GM12801 (cell line): ENCODE results near the gene NDUFS6.

ENCODE experiments used
- TF ChIP-seq, protein P1 (sequence below): IDR thresholded peaks from one replicate; pipeline ENCODE4 v1.5.1; 2011; ENCODE audit warnings: control low read depth; ENCODE audit not compliant: insufficient read length; ENCODE audit errors: extremely low read depth

The NDUFS6 gene

DNA sequence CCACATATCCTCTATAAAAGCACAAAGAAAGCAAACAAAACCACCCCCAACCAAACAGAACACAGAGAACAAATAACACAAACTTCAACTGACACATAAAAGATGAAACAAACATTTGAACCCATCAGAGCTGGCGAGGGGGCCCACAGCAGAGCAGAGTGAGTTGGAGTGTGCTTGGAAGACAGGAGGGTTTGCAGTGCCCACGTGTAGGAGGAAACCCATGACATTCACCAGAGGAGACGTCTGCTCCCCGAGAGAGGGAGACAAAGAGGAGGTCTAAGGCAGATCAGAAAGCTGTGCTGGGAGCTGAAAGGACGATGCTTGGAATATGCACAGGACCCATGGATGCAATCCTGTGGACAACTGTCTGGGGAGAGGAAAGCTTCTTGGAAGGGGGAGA is 28.6 kb upstream of the NDUFS6 start:
- TF ChIP-seq, protein P1, sequence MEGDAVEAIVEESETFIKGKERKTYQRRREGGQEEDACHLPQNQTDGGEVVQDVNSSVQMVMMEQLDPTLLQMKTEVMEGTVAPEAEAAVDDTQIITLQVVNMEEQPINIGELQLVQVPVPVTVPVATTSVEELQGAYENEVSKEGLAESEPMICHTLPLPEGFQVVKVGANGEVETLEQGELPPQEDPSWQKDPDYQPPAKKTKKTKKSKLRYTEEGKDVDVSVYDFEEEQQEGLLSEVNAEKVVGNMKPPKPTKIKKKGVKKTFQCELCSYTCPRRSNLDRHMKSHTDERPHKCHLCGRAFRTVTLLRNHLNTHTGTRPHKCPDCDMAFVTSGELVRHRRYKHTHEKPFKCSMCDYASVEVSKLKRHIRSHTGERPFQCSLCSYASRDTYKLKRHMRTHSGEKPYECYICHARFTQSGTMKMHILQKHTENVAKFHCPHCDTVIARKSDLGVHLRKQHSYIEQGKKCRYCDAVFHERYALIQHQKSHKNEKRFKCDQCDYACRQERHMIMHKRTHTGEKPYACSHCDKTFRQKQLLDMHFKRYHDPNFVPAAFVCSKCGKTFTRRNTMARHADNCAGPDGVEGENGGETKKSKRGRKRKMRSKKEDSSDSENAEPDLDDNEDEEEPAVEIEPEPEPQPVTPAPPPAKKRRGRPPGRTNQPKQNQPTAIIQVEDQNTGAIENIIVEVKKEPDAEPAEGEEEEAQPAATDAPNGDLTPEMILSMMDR: no peak

GRCh38 chr5:1776831-1777230 is 24.4 kb upstream of the NDUFS6 start:
- TF ChIP-seq, protein P1: no peak

- TF ChIP-seq, protein P1: no peak
Observed at GRCh38 chr5:1777281-1778137, 23.7 kb upstream of the NDUFS6 start.

GRCh38 chr5:1778138-1779020 is 22.8 kb upstream of the NDUFS6 start:
- TF ChIP-seq, protein P1: no peak

GRCh38 chr5:1779021-1779680 is 22.1 kb upstream of the NDUFS6 start:
- TF ChIP-seq, protein P1: no peak

- TF ChIP-seq, protein P1: no peak
Observed at GRCh38 chr5:1779782-1780613, 21.2 kb upstream of the NDUFS6 start.
